GM12873 (cell line): ENCODE measurements around the gene ARX.

Source experiments
- CTCF ChIP-seq: IDR thresholded peaks from 2 replicates; pipeline ENCODE4 v1.5.1; 2012; ENCODE audit warnings: low read depth, mild to moderate bottlenecking, moderate library complexity, low read length, control low read depth; ENCODE audit not compliant: insufficient read depth; ENCODE audit errors: missing control alignments

Gene ARX

GRCh38 chrX:24956828-24957227, 58.9 kb downstream of the ARX start:
- no peak for TF ChIP-seq CTCF

DNA sequence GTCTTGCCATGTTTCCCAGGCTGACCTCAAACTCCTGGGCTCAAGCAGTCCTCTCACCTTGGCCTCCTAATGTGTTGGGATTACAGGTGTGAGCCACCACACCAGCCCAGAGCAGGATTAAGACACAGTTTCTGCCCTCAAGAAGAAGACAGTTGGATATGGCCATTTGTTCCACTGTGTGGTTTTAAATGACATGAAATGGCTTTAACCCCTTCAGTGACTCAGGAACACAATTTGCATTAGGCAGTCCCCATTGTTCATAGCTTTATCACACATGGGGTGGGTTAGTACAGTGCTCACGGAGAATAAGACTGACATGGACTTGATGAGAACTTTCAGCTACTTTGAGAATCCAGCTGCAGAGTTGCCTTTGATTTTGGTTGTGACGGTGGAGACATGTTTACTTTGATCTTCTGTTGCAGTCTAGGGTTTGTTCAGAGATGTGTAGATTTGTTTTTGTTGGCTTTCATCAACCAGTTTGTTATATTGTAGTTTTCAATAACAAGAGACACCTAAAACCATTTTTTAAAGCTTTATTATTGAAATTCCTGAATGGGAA, 60.3 kb downstream of the ARX start:
- no peak for TF ChIP-seq CTCF

- TF ChIP-seq CTCF = no peak
Observed at GRCh38 chrX:24954732-24955131, 61.0 kb downstream of the ARX start.
